ENCODE data around the gene CDH13.

CDH13 gene

DNA sequence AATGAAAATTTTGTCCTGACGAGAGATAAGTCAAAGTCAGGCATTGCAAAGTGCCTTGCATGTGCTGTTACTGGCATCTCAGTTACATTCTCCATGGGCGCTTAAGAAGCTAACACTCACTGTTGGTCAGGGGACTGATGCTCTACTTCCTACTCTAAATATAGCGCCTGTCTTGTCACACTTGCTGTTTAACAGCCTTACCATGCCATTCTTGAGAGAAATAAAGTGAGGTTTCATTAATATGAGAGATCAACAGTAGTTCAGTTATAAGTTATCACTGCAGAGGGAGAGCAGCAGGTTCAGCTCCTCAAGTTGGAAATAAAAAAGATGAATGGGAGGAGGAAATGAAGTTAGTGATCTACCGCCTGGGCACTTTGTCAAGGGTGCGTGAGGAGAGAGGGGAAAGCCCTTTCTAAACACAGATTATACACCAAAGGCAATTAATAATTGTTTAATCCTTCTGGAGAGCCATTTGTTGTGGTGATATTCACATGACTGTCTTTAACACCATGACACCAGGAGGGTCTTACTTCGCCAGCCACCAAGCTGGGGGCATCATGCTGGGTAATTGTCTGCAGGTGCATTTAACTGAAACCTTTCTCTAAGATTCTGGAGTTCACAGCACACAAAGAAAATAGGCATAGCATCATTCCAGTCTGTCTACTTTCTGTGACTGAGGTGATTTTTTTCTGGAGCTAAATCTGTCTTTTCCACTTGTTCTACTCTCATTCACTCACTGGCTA lies 612.4 kb downstream of the CDH13 start:
- ChIA-PET CTCF (no interaction called here), POLR2A (no interaction called here)
- H3K9me3 ChIP-seq (ENCODE audit: control insufficient read depth, insufficient read depth, low read depth, low read length), result no peaks in the 10 kb centered on the region
- no peak overlapping the region for H3K27ac ChIP-seq (ENCODE audit: extremely low read depth, low read depth, low read length)
- H3K4me3 ChIP-seq (ENCODE audit: low read depth, low read length), result no peak overlapping the region
- TF ChIP-seq ZNF600 (tag by site-specific recombination; IDR thresholded peaks at IDR 0.05), result no peak
- no peak for TF ChIP-seq ZNF341 (tag by site-specific recombination; IDR thresholded peaks at IDR 0.05; ENCODE audit: low read depth)
- no peak for TF ChIP-seq ZNF707 (tag by site-specific recombination; IDR thresholded peaks at IDR 0.05)
- no peak for TF ChIP-seq ZNF658 (tag by site-specific recombination; IDR thresholded peaks at IDR 0.05)
- TF ChIP-seq ZNF501 (tag by site-specific recombination; IDR thresholded peaks at IDR 0.05), result no peak
- TF ChIP-seq REPIN1 (tag by site-specific recombination; IDR thresholded peaks at IDR 0.05; ENCODE audit: low read depth), result no peak
- no peak for TF ChIP-seq ZNF837 (tag by site-specific recombination; IDR thresholded peaks at IDR 0.05)
- no peak for TF ChIP-seq KLF1 (tag by site-specific recombination; IDR thresholded peaks at IDR 0.05)
- TF ChIP-seq ZNF433 (tag by site-specific recombination; IDR thresholded peaks at IDR 0.05; ENCODE audit: low read depth), result no peak
- TF ChIP-seq ZNF274 (IDR thresholded peaks at IDR 0.05; ENCODE audit: low read length), result no peak
- TF ChIP-seq ZNF274 (tag by site-specific recombination; IDR thresholded peaks at IDR 0.05; ENCODE audit: borderline replicate concordance), result no peak
- TF ChIP-seq SP2 (tag by site-specific recombination; IDR thresholded peaks at IDR 0.05), result no peak
- TF ChIP-seq ZNF239 (tag by site-specific recombination; IDR thresholded peaks at IDR 0.05), result no peak
- no peak for TF ChIP-seq ZNF416 (tag by site-specific recombination; IDR thresholded peaks at IDR 0.05)
- TF ChIP-seq, protein P1, sequence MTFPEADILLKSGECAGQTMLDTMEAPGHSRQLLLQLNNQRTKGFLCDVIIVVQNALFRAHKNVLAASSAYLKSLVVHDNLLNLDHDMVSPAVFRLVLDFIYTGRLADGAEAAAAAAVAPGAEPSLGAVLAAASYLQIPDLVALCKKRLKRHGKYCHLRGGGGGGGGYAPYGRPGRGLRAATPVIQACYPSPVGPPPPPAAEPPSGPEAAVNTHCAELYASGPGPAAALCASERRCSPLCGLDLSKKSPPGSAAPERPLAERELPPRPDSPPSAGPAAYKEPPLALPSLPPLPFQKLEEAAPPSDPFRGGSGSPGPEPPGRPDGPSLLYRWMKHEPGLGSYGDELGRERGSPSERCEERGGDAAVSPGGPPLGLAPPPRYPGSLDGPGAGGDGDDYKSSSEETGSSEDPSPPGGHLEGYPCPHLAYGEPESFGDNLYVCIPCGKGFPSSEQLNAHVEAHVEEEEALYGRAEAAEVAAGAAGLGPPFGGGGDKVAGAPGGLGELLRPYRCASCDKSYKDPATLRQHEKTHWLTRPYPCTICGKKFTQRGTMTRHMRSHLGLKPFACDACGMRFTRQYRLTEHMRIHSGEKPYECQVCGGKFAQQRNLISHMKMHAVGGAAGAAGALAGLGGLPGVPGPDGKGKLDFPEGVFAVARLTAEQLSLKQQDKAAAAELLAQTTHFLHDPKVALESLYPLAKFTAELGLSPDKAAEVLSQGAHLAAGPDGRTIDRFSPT (tag by site-specific recombination; IDR thresholded peaks at IDR 0.05), result no peak
- TF ChIP-seq ZNF211 (tag by site-specific recombination; IDR thresholded peaks at IDR 0.05; ENCODE audit: low read depth), result no peak
- TF ChIP-seq ZNF184 (tag by site-specific recombination; IDR thresholded peaks at IDR 0.05), result no peak
- no peak for TF ChIP-seq ZNF654 (tag by site-specific recombination; IDR thresholded peaks at IDR 0.05; ENCODE audit: low read depth)
- no peak for TF ChIP-seq ZNF843 (tag by site-specific recombination; IDR thresholded peaks at IDR 0.05)
- no peak for TF ChIP-seq ZNF624 (tag by site-specific recombination; IDR thresholded peaks at IDR 0.05)
- H3K4me1 ChIP-seq (ENCODE audit: control insufficient read depth, insufficient read depth, low read length), result no peaks in the 10 kb centered on the region
- H3K36me3 ChIP-seq (ENCODE audit: control insufficient read depth in 2 of 2, insufficient read depth in 1 of 2, low read length in 2 of 2), result no peaks in the 10 kb centered on the region

DNA sequence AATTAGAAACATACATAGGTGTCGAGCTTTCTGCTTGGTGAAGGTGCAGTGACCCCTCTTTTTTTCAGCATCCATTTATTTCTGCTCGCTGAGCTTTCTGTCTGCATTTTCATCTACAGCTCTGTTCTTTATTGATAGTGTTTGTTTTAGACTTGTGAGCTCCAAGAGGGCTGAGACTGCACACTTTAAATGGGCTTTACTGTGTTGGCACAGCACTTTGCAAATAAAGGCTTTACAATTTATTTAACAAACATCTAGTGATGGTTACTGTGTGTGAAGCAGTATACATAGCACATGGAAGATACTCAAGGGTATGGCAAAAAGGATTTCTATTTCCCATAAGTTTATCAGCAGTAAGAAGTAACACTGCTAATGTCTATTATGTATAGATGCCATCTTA lies 617.3 kb downstream of the CDH13 start:
- TF ChIP-seq, protein P2, sequence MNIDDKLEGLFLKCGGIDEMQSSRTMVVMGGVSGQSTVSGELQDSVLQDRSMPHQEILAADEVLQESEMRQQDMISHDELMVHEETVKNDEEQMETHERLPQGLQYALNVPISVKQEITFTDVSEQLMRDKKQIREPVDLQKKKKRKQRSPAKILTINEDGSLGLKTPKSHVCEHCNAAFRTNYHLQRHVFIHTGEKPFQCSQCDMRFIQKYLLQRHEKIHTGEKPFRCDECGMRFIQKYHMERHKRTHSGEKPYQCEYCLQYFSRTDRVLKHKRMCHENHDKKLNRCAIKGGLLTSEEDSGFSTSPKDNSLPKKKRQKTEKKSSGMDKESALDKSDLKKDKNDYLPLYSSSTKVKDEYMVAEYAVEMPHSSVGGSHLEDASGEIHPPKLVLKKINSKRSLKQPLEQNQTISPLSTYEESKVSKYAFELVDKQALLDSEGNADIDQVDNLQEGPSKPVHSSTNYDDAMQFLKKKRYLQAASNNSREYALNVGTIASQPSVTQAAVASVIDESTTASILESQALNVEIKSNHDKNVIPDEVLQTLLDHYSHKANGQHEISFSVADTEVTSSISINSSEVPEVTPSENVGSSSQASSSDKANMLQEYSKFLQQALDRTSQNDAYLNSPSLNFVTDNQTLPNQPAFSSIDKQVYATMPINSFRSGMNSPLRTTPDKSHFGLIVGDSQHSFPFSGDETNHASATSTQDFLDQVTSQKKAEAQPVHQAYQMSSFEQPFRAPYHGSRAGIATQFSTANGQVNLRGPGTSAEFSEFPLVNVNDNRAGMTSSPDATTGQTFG (tag by site-specific recombination; IDR thresholded peaks at IDR 0.05; ENCODE audit: borderline replicate concordance), result no peak
- TF ChIP-seq ZNF48 (tag by site-specific recombination; IDR thresholded peaks at IDR 0.05) (no peak), ZNF324 (tag by site-specific recombination; IDR thresholded peaks at IDR 0.05) (no peak), ZXDB (tag by site-specific recombination; IDR thresholded peaks at IDR 0.05) (no peak), ZNF510 (tag by site-specific recombination; IDR thresholded peaks at IDR 0.05; ENCODE audit: insufficient replicate concordance) (no peak)
- H3K9me3 ChIP-seq (ENCODE audit: control insufficient read depth, insufficient read depth, low read depth, low read length), result no peaks in the 10 kb centered on the region
- POLR2A ChIA-PET, result no interaction called here
- no peaks in the 10 kb centered on the region for H3K4me1 ChIP-seq (ENCODE audit: control insufficient read depth, insufficient read depth, low read length)
- no peaks in the 10 kb centered on the region for H3K36me3 ChIP-seq (ENCODE audit: control insufficient read depth in 2 of 2, insufficient read depth in 1 of 2, low read length in 2 of 2)
- no peak overlapping the region for H3K27ac ChIP-seq (ENCODE audit: extremely low read depth, low read depth, low read length)
- no peak overlapping the region for H3K4me3 ChIP-seq (ENCODE audit: low read depth, low read length)
- CTCF ChIA-PET, result no interaction called here

Measured in HEK293 (cell line).